NCI-H460 (cell line): ENCODE data around the gene THTPA. TPM values are rescaled to one million over a fixed set of nuclear protein-coding genes. Genes with fewer than 3 reads are reported as not detected.
"Not testable (repeated sequence)": the region's sequence is repeated elsewhere in the genome, so short reads cannot be mapped to it uniquely, and the experiment has no call there.

Source experiments
- DNase-seq: peaks from one replicate; pipeline ENCODE4 v3.0.0-alpha.2; 2016; ENCODE audit warnings: low read depth; ENCODE audit errors: extremely low read depth
- total RNA-seq: library from RNA; depleted of rRNA; stranded (reverse); fragments of >200 nt; shearing (Covaris generic); gene quantifications from 2 replicates; pipeline ENCODE4 v1.2.3, GENCODE V29; 2014

Gene THTPA
- total RNA-seq, 1 experiment from 2014 or later = 15.3 TPM

DNA sequence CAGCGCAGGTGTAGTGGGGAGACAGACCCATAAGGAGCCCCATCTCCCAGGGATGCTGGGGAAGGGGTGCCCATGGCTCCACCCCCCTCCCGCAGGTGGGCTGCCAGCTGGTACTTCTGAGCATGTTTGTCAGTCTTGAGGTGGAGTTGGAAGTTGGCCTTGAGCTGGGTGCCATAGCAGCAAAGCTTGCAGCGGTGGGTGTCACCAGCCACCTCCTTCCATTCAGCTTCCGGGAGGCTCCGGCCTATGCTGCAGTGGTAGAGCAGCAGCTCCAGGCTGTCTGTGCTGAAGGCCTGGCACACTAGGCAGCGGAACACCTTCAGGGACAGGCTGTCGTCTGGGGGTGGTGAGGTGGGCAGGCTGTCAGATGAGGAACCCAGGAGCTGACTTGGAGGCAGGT is 23.4 kb upstream of the THTPA start:
- no peak for DNase-seq

DNA sequence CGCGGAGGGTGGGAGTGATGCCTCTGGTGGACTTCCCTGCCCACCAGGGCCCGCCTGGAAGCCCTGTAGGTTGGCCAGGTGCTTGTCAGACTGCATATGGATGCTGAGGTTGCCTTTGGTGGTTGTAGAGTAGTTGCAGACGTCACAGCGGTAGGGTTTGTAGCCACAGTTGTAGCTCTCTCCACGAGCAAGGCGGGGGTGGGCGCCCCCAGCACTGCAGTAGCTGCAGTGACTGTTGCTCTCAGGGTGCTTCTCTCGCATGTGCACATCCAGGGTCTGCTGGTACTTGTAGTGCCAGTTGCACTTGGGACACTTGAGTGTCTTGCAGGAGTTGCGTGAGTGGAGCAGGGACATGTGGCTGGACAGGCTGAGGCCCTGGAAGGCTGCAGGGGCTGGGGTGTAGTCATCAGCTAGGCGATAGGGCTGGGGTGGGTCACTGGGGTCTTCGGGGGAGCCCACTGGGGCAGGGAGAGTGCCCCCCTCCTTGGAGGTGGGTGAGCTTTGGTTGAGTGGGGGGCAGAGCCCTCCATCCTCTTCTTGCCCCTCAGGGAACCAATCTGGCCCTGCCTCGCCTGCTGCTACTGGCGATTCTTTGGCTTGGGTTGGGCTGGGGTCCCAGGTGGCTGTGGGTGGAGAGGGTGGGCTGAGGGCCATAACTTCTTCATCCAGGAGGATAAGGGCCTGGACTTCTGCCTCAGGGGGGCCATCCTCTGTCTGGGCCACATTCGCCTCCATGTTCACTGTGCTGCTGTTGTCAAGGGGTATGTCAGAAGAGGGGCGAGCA is 22.2 kb upstream of the THTPA start:
- no peak for DNase-seq

DNA sequence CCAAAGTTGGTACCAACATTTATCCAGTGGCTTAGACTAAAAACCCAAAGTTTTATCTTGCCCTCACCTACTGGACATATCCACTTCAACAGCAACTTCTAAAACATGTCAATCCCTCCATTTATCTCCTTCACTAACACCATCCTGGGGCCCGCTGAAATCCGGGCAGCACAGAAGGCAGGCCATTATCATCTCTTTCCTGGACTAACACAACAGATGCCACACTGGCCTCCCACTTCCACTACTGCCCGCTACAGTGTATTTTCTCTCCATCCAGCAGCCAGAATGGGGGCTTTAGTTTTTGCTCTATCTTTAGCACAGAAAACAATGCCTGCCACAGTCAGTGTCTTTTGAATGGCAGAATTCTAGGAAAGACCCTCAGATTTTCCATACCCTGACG is 20.1 kb upstream of the THTPA start:
- no peak for DNase-seq

DNA sequence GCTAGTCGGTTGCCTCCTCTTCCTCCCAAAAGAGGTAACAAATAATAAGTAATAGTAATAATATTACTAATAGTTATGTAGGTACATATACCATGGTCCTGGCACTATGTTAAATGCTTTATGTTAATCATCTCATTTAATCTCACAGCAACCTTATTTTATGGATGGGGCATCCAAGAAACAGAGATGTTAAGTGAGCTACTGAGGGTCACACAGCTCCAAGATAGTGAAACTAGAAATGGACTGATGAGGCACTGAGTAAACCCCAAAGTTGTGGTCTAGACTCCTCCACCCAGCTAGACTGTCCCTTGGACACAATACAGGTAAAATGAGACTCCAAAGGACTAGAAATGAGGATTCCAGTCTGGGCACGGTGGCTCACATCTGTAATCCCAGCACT is 19.6 kb upstream of the THTPA start:
- no peak for DNase-seq

DNA sequence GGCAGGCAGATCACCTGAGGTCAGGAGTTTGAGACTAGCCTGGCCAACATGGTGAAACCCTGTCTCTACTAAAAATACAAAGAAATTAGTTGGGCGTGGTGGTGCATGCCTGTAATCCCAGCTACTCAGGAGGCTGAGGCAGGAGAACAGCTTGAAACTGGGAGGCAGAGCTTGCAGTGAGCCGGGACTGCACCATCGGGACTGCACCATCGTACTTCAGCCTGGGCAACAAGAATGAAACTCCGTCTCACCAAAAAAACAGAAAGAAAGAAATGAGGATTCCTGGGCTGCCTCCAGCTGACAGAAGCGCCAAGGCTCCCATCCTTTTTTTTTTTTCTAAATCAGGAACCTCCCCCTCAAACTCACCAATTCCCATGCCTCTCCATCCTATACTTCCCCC is 19.2 kb upstream of the THTPA start:
- not testable (repeated sequence) for DNase-seq

DNA sequence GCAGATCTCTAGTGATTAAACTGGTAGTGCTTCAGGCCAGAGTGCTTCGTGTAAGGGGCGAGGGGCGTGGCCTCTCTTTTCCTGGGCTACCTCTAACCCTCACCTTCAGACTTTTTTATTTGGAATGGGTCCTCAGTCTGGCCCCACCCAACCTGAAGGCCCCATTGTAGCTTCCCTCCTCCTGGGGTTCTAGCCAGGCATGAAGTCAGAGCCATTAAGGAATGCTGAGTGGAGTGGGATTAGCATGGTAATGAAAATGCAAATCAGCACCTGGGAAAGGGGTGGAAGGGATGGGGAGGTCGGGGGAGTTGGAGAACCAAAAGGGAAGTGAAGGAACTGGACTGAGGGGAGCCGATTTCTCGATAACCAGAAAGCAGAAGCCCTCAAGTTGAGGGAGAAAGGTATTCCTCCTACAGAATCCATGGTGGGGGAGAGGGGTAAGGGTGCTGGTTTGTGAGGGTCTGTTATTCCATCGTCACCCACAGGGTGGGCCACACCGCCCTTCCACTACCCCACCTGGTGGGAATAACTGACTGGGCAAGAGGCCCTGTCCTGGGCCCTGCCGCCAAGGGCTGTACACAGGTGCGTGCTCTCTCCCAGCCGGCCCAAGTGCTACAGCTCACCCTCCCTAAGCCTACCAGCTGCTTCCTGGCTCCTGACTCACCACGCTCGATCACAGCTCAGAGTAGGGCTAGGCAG is 18.6 kb upstream of the THTPA start:
- no peak for DNase-seq

DNA sequence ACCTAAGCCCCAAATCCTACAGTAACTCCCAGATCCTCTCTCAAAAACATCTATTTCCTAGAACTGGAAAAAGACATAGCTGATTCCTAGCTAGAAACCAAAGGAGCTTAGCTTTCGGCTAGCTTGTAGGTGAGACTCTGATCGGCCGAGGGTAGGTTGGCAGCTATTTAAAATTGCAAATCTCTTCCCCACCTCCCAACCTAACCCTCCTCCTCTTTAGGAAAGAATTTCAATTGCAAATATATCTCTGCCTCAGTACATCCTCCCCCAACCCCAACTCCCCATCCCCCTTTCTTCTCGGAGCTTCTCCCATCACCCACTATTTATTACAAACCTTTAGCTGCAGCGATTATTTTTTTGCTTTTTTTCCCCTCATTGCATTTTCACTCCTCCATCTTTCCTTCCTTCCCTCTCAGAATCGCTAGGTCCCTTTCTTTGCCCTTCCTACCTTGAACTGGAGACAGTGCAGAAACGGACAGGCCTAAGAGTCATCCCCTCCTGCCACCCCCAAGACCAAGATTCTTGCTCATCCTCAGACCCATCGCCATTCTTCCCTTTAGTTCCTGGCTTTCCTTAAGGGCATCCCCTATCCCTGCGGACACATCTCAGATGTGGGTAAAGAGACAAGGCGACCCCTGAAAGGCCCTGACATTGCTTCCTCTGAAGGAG is 17.9 kb upstream of the THTPA start:
- DNase-seq = no peak

DNA sequence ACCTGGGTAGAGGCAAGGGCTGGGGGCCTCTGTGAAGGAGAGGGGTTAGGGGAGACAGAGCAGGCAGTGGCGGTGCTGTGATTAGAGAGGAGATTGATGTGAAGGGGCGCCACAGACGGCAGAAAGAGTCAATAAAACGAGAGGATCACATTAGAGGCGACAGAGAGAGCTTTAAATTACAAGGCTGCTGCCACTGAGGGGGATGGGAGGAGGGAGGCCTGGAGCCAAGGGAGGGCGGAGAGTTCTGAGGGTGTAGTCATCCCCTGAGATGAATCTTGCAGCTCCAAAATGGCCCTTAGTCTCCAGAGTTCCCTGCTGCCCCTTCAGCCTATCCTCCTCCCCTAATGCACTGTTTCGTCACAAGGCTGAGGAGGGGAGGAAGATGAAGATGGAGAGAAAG is 17.3 kb upstream of the THTPA start:
- DNase-seq = no peak

DNA sequence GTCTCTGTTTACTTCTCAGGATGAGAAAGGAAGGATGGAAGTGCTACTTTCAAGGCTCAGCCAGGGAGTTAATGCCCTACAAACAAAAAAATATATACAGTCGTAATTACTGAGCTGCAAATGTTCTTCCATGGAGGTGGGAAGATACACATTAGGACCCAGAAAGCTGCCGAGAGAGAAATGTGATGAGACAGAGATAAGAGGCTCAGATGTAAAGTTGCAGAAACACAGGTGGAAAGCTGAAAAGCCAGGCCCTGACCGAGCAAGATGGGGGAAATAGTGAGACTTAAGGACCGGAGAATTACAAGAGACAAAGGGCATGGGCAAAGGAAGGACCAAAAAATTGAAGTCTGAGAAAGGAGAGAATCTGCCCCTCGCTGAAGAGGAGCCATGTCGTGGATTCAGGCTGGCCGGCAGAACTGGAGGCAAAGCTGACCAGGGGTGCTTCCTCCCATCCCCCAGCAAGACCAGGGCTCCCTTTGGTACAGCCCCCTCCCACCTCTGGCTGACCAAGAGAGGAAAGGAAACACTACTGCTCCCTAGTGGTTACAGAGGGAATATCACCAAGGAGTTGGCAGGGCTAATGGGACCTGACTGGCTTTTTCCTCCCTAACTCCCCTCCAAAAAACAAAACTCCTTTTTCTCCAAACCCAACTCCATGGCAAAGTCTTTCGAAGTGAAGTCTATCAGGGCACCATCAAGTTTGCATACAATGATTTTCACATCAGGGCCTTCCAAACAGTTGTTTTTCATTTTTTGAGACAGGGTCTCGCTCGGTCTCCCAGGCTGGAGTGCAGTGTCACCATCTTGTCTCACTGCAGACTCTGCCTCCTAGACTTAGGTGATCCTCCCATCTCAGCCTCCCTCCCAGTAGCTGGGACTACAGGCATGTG is 16.6 kb upstream of the THTPA start:
- DNase-seq = peak; percentile 56

DNA sequence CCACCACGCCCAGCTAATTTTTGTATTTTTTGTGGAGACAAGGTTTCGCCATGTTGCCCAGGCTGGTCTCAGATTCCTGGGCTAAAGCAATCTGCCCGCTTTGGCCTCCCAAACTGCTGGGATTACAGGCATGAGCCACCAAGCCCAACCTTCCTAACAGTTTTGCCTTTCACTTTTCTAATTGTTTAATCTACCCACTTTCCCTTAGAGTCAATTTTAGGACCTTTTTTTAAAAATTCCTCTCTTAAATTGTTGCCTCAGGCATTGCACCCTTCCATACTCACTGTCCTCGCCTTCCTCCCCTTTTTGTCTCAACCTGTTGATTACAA is 16.0 kb upstream of the THTPA start:
- DNase-seq = no peak

DNA sequence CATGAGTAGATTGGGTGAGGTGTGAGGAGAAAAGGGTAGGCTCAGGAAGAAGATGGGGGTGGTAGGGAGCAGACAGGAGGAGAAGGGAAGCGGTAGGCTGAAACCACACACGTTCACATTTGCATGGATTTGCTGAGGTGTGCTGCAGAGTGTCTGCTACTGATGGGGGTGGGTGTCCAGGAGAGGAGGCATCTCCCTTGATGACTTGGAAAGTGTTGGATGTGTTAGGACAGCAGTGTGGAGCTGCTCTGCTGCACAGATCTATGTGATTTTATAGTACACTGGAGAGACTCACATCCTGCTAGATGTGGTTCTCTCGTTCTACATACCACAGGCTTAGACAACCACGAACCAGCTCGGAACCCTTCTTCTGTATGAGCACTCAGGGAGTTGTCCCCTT is 13.8 kb upstream of the THTPA start:
- DNase-seq = no peak

DNA sequence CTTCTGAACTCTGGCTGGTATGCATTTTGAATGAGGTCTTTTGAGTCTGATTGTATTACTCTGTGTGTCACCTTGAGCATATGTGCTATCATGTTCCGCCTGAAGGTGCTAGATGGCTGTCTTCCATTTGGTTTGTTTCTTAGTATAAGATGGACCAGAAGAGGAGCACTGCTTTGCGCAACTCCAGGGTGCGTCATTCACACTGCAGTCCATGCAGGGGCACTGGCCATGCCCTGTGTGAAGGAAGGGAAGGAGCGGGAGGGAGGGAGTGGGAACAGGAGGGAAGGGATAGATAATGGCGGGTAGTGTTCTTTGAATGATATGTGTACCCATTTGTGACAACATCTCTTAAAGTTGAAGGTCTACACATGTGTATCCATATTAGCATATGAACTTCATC is 12.7 kb upstream of the THTPA start:
- DNase-seq = no peak

DNA sequence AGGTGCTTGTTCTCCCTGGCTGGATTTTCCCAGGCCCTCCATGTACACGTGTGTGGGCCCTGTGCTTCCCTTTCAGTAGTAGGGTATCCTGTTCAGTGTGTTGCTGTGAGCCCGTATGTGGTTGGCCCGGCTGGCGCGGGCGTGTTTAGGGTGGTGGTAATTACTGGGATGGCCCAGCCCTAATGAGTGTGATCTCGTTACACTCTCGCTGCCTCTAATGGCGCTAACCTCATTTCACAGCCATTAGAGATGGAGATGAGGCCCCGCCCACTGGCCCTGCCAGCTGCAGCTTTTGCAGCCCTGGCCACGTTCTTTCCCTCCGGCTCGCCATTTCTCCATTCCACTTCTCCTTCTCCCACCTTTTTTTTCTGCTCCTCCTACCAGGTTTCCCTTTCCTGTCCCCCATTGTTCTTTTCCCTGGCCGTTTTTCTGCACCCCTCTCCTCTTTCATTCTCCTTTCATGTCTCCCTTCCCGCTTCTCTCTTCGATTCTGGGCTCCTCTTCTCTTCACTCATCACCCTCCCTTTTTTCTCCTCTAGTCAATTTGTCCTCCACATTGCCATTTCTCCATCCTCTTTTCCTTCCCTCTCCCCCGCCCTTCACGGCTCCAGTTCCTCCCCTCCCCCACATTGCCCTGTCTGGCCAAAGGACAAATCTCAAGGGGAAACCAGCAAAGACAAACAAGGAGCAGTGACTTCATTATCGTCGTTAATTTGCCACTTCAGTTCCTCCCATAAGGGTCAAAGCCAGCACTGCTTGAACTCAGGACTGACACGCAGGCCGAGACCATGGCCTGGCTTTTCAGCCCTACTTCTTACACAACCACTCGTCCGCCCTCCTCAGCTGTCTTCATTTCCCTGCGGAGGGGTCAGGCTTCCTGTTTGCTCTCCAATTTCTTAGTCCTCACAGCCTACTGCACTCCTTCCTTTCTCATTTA is 11.3 kb upstream of the THTPA start:
- no peak for DNase-seq

DNA sequence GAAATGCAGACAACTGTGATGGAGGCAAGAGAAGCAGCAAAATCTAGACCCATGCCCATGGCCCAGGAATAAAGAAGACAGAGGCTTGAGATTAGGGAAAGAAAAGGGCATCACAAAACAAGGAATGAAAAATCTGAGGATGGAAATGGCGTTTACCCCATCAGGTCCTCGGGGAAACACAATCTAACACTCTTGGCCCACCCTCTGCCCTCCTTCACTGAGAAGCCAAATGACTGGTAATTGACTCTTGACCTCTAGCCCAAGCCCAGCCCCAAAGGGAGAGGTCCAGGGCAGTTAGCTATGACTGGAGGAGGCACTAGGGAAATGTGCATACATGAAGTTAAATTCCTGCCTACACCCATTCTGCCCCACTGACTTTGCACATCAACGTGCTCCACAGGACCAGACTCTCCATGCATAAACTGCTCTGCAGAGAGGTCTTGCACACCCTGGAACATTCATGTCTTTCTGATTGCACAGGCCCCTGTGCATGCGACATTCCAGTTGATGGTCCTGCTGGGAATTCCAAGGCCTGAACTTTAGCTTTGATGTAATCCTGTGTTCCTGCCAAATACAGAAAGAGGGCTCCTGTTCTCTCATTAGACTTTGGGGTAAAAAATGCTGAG is 10.2 kb upstream of the THTPA start:
- DNase-seq = no peak

DNA sequence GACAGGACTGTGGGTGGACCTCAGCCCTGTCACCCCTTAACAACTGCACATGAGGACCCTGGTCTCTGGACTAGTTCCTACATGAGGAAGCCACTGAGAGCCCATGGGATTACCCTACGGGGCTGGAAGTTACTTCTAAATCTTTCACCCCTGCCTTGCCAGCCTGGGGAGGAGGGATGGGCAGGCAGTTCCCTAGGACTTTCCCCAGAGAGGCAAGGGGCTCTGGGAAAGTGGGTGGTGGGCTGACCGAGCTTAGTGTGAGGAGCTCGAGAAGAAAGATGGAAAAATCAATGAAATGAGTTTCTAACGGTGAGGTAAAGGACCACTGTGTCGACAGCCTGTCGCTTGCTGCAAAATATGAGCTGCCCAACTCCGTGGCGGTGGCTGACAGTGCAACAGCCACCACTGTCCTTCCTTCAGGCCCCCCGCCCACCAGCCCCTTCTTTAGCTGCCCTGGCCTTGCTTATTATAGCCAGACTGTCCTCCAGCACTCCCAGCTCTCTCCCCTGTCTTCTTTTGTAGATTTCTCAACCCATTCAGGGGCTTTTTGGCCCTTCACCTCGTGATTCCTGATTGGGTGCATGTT is 9.5 kb upstream of the THTPA start:
- no peak for DNase-seq

DNA sequence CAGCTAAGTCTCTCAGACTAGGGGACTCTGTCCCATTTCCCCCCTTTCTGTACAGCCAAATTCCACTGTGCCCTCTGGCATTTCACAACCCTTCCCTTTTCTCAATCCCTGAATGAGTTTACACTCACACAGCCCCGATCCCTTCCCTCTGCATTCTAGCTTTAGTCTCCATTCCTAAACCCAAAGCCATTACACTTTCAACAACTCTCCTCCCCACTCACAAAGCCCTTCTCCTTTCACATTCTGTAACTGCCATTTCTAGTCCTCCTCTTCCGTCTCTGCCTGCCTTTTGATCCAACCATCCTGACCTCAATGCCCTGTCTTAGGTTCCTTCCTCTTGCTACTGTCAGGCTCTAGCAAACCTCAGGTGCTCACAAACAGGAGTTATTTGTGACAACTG is 8.1 kb upstream of the THTPA start:
- DNase-seq = no peak

DNA sequence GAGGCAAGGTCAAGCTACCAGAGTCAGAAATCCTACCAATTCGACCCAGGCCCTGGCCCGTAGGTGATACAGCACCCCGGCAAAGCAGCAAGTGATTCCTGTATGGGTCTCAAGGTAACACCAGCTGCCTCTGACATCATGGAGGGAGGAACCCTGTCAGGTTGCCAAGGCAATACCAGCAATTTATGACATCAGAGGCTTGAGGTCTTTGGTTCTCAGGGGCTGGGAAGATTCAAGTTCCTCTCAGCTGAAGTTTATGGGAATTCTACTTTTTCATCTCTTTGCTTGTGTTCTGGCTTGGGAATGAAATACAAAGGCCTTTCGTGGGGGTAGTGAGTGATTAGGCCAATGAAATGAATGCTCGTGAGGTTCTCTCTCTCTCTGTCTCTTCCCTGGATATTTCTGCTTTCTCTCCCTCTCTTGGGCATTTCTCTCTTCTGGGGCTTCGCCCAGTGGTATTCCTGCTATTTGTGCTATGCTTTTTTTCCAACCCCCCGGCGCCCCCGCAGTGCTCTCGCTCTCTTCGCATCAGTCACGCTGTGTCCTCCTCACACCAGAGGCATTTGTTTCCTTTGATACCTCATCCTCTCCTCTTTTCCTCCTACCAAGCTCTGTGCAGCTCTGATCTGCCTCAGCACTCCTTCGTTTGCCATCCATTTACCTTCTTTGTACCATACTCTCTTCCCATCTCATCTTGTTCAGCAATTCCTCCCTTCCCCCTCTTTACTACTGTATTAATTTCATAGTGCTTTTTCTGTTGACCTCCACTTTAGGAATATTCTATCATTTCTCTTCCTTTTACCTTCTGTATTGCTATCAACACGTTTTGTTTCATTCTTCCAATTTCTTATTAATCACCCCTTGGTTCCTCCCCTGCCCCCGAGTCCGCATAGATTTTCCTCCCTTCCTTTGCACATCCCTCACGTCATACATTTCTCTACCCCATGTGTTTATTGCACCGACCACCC is 7.4 kb upstream of the THTPA start:
- no peak for DNase-seq
